HG02943 (cell line): Measurements from ENCODE around the gene ADNP2.
A peak's percentile ranks its signal among the peaks of the same experiment; 100 is the strongest.
"Not testable (repeated sequence)": the region's sequence is repeated elsewhere in the genome, so short reads cannot be mapped to it uniquely, and the experiment has no call there.

ENCODE experiments used
- ATAC-seq: cut with Tn5 transposase; IDR thresholded peaks from one replicate; pipeline ENCODE4 v1.9.1; 2021; ENCODE audit warnings: mild to moderate bottlenecking, low read depth, moderate library complexity; ENCODE audit not compliant: unreplicated experiment

The ADNP2 gene

GRCh38 chr18:80143881-80144280, 34.8 kb downstream of the ADNP2 start:
- ATAC-seq = no peak

GRCh38 chr18:80145196-80145804, 36.2 kb downstream of the ADNP2 start:
- ATAC-seq = no peak

- peak; percentile 21 for ATAC-seq
Observed at GRCh38 chr18:80147037-80147417, 38.0 kb downstream of the ADNP2 start.

GRCh38 chr18:80147418-80148325, 38.6 kb downstream of the ADNP2 start:
- ATAC-seq = peak; percentile 89

DNA sequence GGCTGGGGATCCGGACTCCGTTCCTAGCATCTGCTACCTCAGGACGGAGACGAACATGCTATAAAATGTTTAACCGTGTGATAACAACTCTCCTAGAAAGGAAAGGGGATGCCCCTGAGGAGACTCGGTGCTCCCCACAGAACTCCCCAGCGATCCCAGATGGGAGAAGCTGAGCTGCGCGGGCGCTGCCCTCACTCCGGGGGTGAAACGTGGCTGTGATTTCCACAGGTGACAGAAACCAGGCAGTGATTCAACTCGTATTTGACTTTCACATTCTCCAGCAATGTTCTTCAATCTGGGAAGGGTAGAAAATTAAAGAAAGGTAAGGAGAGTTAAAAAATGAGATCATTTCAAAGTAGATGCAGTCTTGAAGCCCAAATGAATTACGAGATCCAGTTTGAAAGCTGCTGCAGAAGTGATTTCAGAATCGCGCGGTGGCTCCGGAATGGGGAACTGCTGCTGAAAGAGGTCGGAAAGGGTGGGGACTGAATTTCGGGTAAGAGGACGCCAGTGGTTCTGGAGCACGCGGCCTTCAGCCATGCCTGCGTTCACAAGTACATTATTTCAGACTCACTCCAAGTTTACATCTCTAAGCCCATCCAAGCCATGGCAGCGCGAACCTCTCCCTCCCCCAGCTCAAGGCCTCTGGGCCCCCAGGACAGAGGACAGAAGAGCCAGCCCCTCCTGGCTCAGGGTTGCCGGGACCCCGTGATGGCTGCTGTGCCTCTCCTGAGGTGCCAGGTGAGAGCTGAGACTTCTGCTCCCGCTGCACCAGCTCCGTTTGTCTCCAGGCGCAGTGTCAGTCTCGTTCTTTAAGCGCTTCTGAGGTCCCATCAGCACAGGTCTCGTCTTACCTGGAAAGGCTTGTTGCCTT, 39.5 kb downstream of the ADNP2 start:
- ATAC-seq = peak; percentile 15

GRCh38 chr18:80149667-80150066, 40.6 kb downstream of the ADNP2 start:
- no peak for ATAC-seq

DNA sequence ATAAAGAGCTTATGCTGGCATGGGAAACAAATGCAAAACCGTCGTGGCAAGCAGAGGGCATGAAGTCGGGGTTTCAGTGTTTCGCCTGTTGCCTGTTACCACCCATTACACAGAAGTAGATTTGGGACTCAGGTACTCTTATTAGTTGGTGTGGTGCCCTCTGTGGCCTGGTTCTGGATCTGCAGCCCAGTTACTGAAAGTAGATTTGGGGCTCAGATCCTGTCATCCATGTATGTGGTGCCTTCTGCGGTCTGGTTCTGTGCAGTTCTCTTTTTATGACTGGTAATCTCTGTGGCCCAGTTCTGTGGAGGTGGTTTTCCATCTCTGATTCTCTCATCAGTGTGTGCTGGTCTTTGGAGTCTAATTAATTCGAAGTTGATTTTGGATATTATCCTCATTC, 45.2 kb downstream of the ADNP2 start:
- peak; percentile 66 for ATAC-seq

DNA sequence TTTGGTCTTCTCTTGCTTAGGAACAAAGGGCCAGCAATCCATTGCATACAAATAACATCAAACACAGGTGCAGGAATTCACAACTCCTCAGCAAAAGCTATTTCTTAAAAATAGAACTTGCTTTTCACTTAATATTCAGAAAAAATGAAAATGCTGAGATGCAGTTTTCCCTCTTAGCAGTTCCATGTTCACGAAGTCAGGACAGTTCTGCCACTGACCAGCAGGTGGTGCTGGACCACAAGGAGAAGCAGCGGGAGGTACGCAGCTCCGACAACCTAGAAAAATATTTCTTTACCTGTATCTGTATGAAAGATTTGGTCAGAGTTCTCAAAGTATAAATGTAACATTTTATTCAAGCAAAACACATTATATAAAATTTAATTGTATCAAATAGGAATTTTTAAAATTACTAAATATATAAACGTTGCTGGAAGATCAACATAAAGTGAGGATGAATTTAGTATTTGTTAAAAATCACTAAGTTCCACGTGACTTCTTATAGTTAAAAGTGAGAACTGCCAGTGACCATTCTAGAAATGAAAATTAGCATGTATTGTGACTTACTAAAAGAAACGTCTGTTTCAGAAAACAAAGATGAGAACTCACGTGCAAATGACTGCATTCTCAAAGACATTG, 48.8 kb downstream of the ADNP2 start:
- no peak for ATAC-seq

GRCh38 chr18:80158365-80158764, 49.3 kb downstream of the ADNP2 start:
- no peak for ATAC-seq

DNA sequence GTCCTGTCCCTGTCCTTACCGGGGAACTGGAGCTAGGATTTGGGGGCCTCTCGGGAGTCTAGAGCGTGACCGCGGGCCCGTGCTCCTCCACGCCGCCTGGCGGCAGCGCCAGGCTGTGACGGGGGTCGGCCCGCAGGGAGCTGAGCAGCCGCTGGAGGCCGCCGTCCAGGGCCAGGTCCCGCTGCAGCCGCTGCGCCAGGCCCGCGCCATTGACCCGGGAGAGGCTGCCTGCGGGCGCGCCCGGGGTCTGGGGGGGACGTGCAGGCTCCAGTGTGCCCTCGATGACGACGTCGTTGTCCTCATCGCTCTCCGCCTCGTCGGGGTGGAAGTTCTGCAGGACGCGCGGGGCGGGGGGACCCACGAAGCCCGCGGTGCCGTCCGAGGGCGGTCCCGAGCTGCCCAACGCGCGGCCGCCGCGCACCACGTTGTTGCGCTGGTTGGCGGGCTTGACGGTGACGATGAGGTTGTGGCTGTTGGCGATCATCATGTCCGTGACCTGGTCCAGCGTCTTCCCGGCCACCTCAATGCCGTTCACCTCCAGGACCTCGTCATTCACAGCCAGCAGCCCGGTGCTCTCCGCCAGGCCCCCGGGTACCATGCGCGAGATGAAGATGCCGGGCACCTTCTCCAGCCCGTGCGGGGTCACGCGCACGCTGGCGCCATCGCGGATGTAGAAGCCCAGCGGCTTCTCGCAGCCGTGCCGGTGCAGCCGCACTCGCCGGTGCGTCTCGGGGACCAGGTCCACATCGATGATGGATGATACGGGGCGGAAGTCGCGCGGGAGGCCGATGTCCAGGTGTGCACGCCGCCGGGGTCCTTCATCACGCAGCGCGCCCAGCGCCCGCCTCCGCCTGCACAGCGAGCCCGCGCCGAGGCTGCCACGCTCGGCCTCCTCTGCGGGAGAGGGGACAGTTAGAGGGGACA, 50.9 kb downstream of the ADNP2 start:
- ATAC-seq = no peak

GRCh38 chr18:80161781-80162417, 52.8 kb downstream of the ADNP2 start:
- ATAC-seq = no peak

GRCh38 chr18:80163183-80163582, 54.1 kb downstream of the ADNP2 start:
- ATAC-seq = no peak

DNA sequence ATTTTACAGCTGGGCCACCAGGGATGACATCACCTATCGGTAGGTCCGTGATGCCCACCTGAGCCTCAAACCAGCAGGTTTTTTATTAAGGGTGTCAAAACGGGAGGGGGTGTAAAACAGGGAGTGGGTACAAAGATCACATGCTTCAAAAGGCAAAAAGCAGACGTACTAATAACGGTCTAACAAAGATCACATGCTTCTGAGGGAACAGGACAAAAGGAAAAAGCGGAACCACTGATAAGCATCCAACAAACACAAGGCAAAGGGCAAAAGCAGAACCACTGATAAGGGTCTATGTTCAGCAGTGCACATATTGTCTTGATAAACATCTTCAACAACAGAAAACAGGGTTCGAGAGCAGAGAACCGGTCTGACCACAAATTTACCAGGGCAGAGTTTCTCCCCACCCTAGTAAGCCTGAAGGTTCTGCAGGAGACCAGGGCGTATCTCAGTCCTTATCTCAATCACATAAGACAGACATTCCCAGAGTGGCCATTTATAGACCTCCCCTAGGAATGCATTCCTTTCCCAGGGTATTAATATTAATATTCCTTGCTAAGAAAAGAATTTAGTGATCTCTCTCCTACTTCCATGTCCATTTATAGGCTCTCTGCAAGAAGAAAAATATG, 55.8 kb downstream of the ADNP2 start:
- not testable (repeated sequence) for ATAC-seq

DNA sequence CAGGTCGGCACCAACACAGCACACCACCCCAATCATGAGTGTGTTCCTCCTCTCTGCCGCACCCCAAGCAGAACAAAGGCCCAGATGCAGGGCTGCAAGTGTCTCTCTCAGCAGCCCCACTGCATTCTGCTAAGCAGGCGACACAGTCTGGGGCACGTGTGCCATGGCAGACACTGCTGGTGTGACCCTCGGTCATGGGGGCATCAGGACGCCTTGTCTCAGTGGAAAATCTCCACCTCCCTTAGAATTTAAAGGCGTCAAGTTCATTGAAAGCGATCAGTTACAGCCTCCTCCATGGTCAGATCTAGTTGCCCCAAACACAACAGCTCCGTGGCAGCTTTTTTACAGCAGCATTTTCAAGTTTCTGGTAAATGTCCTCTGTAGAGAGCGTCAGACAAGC, 57.2 kb downstream of the ADNP2 start:
- no peak for ATAC-seq

DNA sequence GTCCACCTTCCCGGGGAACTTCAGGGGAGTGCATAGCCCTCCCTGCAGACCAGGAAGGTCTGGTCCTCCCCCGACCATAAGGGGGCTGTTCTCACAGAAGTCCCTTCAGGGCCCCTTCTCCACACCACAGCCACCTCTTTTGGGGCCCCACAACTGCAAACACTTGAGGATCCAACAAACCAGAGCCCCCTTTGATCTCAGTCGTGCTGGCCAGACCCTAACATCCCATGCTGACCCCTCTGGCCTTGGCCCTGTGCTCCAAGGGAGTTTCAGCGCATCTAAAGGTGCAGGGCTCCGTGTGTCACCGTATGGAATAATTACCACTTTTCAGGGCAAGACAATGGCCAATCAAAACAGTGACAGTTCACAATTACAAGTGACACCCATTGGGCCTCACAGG, 57.7 kb downstream of the ADNP2 start:
- no peak for ATAC-seq

DNA sequence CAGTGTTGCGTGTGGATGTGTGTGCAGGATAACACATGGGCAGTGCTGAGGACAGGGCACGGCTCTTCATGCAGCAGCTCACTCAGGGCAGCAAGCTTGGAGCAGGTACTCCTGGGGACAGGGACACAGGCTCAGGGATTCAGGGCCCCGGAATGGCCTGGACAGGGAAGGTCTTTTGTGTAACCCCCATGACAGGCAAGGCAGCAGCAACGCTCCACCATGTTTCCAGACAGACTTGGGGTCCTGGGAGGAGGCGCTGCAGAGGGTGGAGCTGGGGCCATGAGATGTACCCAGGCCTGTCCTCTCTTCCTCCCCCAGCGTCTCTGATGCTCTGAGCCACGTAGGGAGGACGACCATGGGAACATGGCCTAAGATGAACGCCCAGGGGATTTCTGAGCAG, 58.3 kb downstream of the ADNP2 start:
- no peak for ATAC-seq

GRCh38 chr18:80167931-80168330, 58.9 kb downstream of the ADNP2 start:
- no peak for ATAC-seq

- ATAC-seq = no peak
Observed at GRCh38 chr18:80168346-80168745, 59.3 kb downstream of the ADNP2 start.

DNA sequence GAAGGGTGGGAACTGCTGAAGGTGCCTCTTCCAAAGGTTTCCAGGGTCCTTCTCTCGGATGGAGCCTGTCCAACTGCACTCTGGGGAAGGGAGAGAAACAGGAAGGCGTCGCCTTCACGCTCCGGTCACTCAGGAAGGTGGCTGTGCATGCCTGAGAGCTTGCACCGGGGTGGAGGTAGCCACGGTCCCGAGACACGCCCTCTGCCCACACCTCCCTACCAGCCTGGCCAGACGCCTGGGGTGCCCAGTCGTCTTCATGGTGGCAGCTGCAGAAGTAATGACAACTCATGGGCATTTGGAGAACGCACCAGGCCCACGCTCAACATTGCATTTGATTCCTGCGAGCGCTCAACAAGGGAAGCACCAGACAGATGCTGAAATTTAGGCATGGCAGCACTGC, 59.9 kb downstream of the ADNP2 start:
- no peak for ATAC-seq
